Cardiac atrium fibroblast (primary cell): ENCODE data around the gene NELL2. TPM values are rescaled to one million over a fixed set of nuclear protein-coding genes. Genes with fewer than 3 reads are reported as not detected.

Experiments
- total RNA-seq: library from RNA; depleted of rRNA; stranded (reverse); fragments of >200 nt; gene quantifications from 2 replicates; pipeline ENCODE4 v1.2.3, GENCODE V29; 2015

NELL2 gene
- total RNA-seq, result not detected in 2 replicates

DNA sequence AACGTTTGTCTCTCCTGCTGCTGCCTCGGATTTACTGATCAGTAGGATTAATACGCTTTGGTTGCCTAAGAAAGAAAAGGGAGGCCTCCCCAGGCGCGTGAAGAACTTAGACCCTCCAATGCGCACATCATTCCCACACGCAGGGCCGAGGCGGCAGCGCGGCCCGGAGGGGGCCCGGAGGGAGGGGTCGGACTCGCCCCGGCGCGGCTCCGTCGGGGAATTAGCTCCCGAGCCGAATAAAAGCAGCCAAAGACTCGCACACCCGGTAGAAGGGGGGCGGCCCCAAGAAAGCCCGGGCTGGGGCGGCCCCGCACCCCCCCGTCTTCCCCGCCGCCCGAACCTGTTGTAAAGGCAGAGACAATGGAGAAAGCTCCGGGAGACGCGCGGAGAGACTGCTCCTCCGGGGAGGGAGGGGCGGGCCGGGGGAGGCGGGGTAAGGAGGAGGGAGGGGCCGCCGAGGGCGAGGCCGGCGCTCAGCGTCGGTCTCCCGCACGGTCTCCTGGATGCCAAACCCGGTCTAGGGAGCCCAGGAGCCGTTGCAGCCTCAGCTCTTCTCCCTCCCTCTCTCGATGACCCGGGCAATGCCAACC is at the start of gene NELL2:
Gene NELL2 (minus strand): TSS at position 362 of the 590 bp plus-strand sequence. CDS start 446 bp downstream, outside the sequence.

Other genes starting within 250 kb of the NELL2 start
- not detected in 2 replicates for gene DBX2, start 174.8 kb upstream of the NELL2 start, total RNA-seq